ENCODE results near the gene CUEDC2. TPM values are rescaled to one million over a fixed set of nuclear protein-coding genes. Genes with fewer than 3 reads are reported as not detected.

Gene CUEDC2
- total RNA-seq, 2 experiments from 2014 or later = 60.9 to 64.5 TPM

GRCh38 chr10:102405632-102406031 is 26.7 kb downstream of the CUEDC2 start:
- peaks cover 26% of the 10 kb centered on the region for H3K27me3 Mint-ChIP-seq
- no peak overlapping the region for H3K4me3 Mint-ChIP-seq
- CTCF ChIA-PET = interaction anchor here (1.0 to 1.7 kb wide), 2 partner anchors 27 to 236 kb away, joined by 3 to 5 read pairs; partner anchors contain the start of gene CUEDC2
- peaks cover 20% of the 10 kb centered on the region for H3K36me3 Mint-ChIP-seq (ENCODE audit: low read depth)
- DNase-seq = no peak
- H3K27ac Mint-ChIP-seq = no peak overlapping the region
- H3K9me3 Mint-ChIP-seq = no peaks in the 10 kb centered on the region
- POLR2A ChIA-PET = interaction anchor here (1.0 to 1.3 kb wide), 3 partner anchors 8 to 67 kb away, joined by 3 to 6 read pairs (median 3); partner anchors contain the start of gene NFKB2
- peaks cover 15% of the 10 kb centered on the region for H3K4me1 Mint-ChIP-seq

GRCh38 chr10:102405108-102405571 is 27.2 kb downstream of the CUEDC2 start:
- POLR2A ChIA-PET = interaction anchor here (0.9 to 1.3 kb wide), 8 partner anchors 8 to 178 kb away, joined by 3 to 6 read pairs (median 3); partner anchors contain the start of genes FBXL15 and NFKB2
- H3K27ac Mint-ChIP-seq = no peak overlapping the region
- H3K36me3 Mint-ChIP-seq (ENCODE audit: low read depth) = peaks cover 25% of the 10 kb centered on the region
- no peak for DNase-seq
- H3K9me3 Mint-ChIP-seq = no peaks in the 10 kb centered on the region
- peaks cover 24% of the 10 kb centered on the region for H3K27me3 Mint-ChIP-seq
- peaks cover 19% of the 10 kb centered on the region for H3K4me1 Mint-ChIP-seq
- CTCF ChIA-PET = interaction anchor here (1.7 kb wide), 2 partner anchors 28 to 235 kb away, joined by 4 to 5 read pairs; partner anchors contain the start of gene CUEDC2
- H3K4me3 Mint-ChIP-seq = no peak overlapping the region

- peaks cover 18% of the 10 kb centered on the region for H3K27me3 Mint-ChIP-seq
- peaks cover 27% of the 10 kb centered on the region for H3K36me3 Mint-ChIP-seq (ENCODE audit: low read depth)
- CTCF ChIA-PET = interaction anchor here (0.7 to 2.2 kb wide), 12 partner anchors 11 to 238 kb away, joined by 3 to 17 read pairs (median 4); partner anchors contain the start of genes CUEDC2 and FBXL15
- DNase-seq = no peak
- H3K27ac Mint-ChIP-seq = no peak overlapping the region
- H3K4me3 Mint-ChIP-seq = no peak overlapping the region
- H3K4me1 Mint-ChIP-seq = peaks cover 19% of the 10 kb centered on the region
- POLR2A ChIA-PET = interaction anchor here (0.7 to 1.9 kb wide), 12 partner anchors 8 to 233 kb away, joined by 3 to 6 read pairs (median 4); partner anchors contain the start of genes C10orf95, FBXL15 and NFKB2
- H3K9me3 Mint-ChIP-seq = no peaks in the 10 kb centered on the region
These were observed 27.8 kb downstream of the CUEDC2 start for GRCh38 chr10:102404361-102405107.

GRCh38 chr10:102403115-102403514 is 29.3 kb downstream of the CUEDC2 start:
- DNase-seq = no peak
- POLR2A ChIA-PET = interaction anchor here (1.2 to 2.2 kb wide), 4 partner anchors 10 to 48 kb away, joined by 3 to 8 read pairs (median 4); partner anchors contain the start of genes C10orf95 and FBXL15
- Mint-ChIP-seq H3K4me1 (peaks cover 23% of the 10 kb centered on the region), H3K4me3 (no peak overlapping the region), H3K9me3 (no peaks in the 10 kb centered on the region), H3K27ac (no peak overlapping the region), H3K36me3 (ENCODE audit: low read depth) (peaks cover 34% of the 10 kb centered on the region), H3K27me3 (peaks cover 11% of the 10 kb centered on the region)
- CTCF ChIA-PET = interaction anchor here (0.6 to 2.2 kb wide), 15 partner anchors 8 to 396 kb away, joined by 3 to 17 read pairs (median 4); partner anchors contain the start of genes CUEDC2, FBXL15 and NFKB2

- ChIA-PET CTCF (interaction anchor here (1.4 to 10.7 kb wide), 4 partner anchors 8 to 173 kb away, joined by 5 to 199 read pairs (median 13); partner anchors contain the start of genes ELOVL3, FBXL15 and NFKB2), POLR2A (interaction anchor here (1.5 to 2.2 kb wide), 3 partner anchors 10 to 49 kb away, joined by 4 to 8 read pairs (median 5); partner anchors contain the start of genes C10orf95 and FBXL15)
- H3K4me1 Mint-ChIP-seq = peaks cover 27% of the 10 kb centered on the region
- peaks cover 41% of the 10 kb centered on the region for H3K36me3 Mint-ChIP-seq (ENCODE audit: low read depth)
- peaks cover 5% of the 10 kb centered on the region for H3K27me3 Mint-ChIP-seq
- H3K9me3 Mint-ChIP-seq = no peaks in the 10 kb centered on the region
- H3K4me3 Mint-ChIP-seq = no peak overlapping the region
- no peak overlapping the region for H3K27ac Mint-ChIP-seq
- no peak for DNase-seq
These were observed 29.9 kb downstream of the CUEDC2 start for GRCh38 chr10:102402512-102402896.

- Mint-ChIP-seq H3K27ac (no peak overlapping the region), H3K36me3 (ENCODE audit: low read depth) (peaks cover 46% of the 10 kb centered on the region)
- POLR2A ChIA-PET = interaction anchor here (2.2 kb wide), 1 partner anchor 19 kb away, joined by 8 read pairs; the partner anchor contains the start of gene FBXL15
These were observed 30.5 kb downstream of the CUEDC2 start for GRCh38 chr10:102401735-102402511.

GRCh38 chr10:102401342-102401654 is 31.1 kb downstream of the CUEDC2 start:
- Mint-ChIP-seq H3K36me3 (ENCODE audit: low read depth) (peaks cover 53% of the 10 kb centered on the region), H3K27me3 (no peaks in the 10 kb centered on the region), H3K4me1 (peaks cover 38% of the 10 kb centered on the region), H3K27ac (no peak overlapping the region), H3K9me3 (no peaks in the 10 kb centered on the region), H3K4me3 (no peak overlapping the region)
- CTCF ChIA-PET = interaction anchor here (0.6 to 10.7 kb wide), 3 partner anchors 16 to 172 kb away, joined by 3 to 199 read pairs (median 22); partner anchors contain the start of gene ELOVL3
- no peak for DNase-seq
- POLR2A ChIA-PET = no interaction called here

More at GRCh38 chr10:102401735-102402511, 30.5 kb downstream of the CUEDC2 start:
- peaks cover 32% of the 10 kb centered on the region for H3K4me1 Mint-ChIP-seq
- H3K4me3 Mint-ChIP-seq = no peak overlapping the region
- DNase-seq = no peak
- H3K27me3 Mint-ChIP-seq = peaks cover 2% of the 10 kb centered on the region
- CTCF ChIA-PET = interaction anchor here (10.7 kb wide), 1 partner anchor 172 kb away, joined by 199 read pairs; the partner anchor contains the start of gene ELOVL3
- no peaks in the 10 kb centered on the region for H3K9me3 Mint-ChIP-seq

GRCh38 chr10:102400598-102401341 is 31.6 kb downstream of the CUEDC2 start:
- Mint-ChIP-seq H3K27ac (no peak overlapping the region), H3K9me3 (no peaks in the 10 kb centered on the region), H3K36me3 (ENCODE audit: low read depth) (peaks cover 57% of the 10 kb centered on the region), H3K4me3 (no peak overlapping the region), H3K4me1 (peaks cover 43% of the 10 kb centered on the region), H3K27me3 (no peaks in the 10 kb centered on the region)
- no peak for DNase-seq
- POLR2A ChIA-PET = interaction anchor here (0.7 to 4.1 kb wide), 3 partner anchors 20 to 53 kb away, joined by 3 to 32 read pairs (median 3); partner anchors contain the start of gene FBXL15
- CTCF ChIA-PET = interaction anchor here (0.6 to 10.7 kb wide), 9 partner anchors 9 to 231 kb away, joined by 3 to 199 read pairs (median 8); partner anchors contain the start of genes ELOVL3, FBXL15 and SUFU

GRCh38 chr10:102400076-102400475 is 32.3 kb downstream of the CUEDC2 start:
- no peak for DNase-seq
- H3K27me3 Mint-ChIP-seq = no peaks in the 10 kb centered on the region
- ChIA-PET CTCF (interaction anchor here (0.6 to 10.7 kb wide), 23 partner anchors 8 to 591 kb away, joined by 3 to 199 read pairs (median 5); partner anchors contain the start of genes ELOVL3, FBXL15 and SUFU), POLR2A (interaction anchor here (0.7 to 4.1 kb wide), 9 partner anchors 7 to 247 kb away, joined by 3 to 32 read pairs (median 3); partner anchors contain the start of genes FBXL15 and GBF1)
- H3K4me3 Mint-ChIP-seq = peak overlapping the region; percentile 66
- peaks cover 57% of the 10 kb centered on the region for H3K36me3 Mint-ChIP-seq (ENCODE audit: low read depth)
- peak overlapping the region; percentile 63 for H3K27ac Mint-ChIP-seq
- H3K4me1 Mint-ChIP-seq = peaks cover 45% of the 10 kb centered on the region
- H3K9me3 Mint-ChIP-seq = no peaks in the 10 kb centered on the region

- H3K4me3 Mint-ChIP-seq = peak overlapping the region; percentile 66
These were observed 33.0 kb downstream of the CUEDC2 start for GRCh38 chr10:102399217-102400021.

More at GRCh38 chr10:102399217-102400021, 33.0 kb downstream of the CUEDC2 start:
- ChIA-PET POLR2A (interaction anchor here (0.9 to 4.1 kb wide), 9 partner anchors 8 to 246 kb away, joined by 3 to 32 read pairs (median 4); partner anchors contain the start of genes FBXL15 and GBF1), CTCF (interaction anchor here (0.5 to 10.7 kb wide), 36 partner anchors 8 to 590 kb away, joined by 3 to 199 read pairs (median 5); partner anchors contain the start of genes CUEDC2, ELOVL3, FBXL15 and PPRC1)
- Mint-ChIP-seq H3K27ac (peak overlapping the region; percentile 63), H3K4me1 (peaks cover 45% of the 10 kb centered on the region), H3K36me3 (ENCODE audit: low read depth) (peaks cover 57% of the 10 kb centered on the region), H3K27me3 (no peaks in the 10 kb centered on the region), H3K9me3 (no peaks in the 10 kb centered on the region)
- DNase-seq = peak; percentile 91

Measured in activated CD4-positive, alpha-beta memory T cell treated with anti-CD3 and anti-CD28 coated beads, Interleukin-2, amount 10 ng/mL, durations not matched to agents 7 days and 5 days (primary cell).